ENCODE measurements around the gene PKNOX2. TPM values are rescaled to one million over a fixed set of nuclear protein-coding genes. Genes with fewer than 3 reads are reported as not detected.

PKNOX2 gene
- total and polyA plus RNA-seq, 10 of the 15 experiments (the other 5 are each of a cell fraction or from before 2014, with no cell fraction given) = not detected

DNA sequence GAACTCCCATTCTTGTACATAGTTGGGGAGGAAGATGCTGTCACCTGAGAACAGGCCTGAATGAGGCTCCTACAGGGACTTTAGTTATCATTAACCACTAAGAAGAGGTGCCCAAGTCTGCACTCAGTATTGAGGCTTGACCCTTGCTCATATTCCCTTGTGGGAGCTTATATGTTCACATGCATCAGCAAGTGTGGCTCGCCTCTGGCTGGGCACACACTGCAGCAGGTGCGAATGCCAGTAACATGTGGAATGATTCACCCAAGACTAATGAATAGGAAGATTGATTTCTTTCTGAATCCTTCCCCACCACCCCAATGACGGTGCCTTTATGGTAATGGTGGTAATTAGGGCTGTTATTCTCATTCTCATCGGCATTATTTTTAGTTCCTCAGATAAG, 204.2 kb downstream of the PKNOX2 start (continued):
- TF ChIP-seq, protein P1, sequence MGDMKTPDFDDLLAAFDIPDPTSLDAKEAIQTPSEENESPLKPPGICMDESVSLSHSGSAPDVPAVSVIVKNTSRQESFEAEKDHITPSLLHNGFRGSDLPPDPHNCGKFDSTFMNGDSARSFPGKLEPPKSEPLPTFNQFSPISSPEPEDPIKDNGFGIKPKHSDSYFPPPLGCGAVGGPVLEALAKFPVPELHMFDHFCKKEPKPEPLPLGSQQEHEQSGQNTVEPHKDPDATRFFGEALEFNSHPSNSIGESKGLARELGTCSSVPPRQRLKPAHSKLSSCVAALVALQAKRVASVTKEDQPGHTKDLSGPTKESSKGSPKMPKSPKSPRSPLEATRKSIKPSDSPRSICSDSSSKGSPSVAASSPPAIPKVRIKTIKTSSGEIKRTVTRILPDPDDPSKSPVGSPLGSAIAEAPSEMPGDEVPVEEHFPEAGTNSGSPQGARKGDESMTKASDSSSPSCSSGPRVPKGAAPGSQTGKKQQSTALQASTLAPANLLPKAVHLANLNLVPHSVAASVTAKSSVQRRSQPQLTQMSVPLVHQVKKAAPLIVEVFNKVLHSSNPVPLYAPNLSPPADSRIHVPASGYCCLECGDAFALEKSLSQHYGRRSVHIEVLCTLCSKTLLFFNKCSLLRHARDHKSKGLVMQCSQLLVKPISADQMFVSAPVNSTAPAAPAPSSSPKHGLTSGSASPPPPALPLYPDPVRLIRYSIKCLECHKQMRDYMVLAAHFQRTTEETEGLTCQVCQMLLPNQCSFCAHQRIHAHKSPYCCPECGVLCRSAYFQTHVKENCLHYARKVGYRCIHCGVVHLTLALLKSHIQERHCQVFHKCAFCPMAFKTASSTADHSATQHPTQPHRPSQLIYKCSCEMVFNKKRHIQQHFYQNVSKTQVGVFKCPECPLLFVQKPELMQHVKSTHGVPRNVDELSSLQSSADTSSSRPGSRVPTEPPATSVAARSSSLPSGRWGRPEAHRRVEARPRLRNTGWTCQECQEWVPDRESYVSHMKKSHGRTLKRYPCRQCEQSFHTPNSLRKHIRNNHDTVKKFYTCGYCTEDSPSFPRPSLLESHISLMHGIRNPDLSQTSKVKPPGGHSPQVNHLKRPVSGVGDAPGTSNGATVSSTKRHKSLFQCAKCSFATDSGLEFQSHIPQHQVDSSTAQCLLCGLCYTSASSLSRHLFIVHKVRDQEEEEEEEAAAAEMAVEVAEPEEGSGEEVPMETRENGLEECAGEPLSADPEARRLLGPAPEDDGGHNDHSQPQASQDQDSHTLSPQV (IDR thresholded peaks at IDR 0.05) = no peak
- no peak for TF ChIP-seq FOXM1 (IDR thresholded peaks at IDR 0.05; ENCODE audit: low read depth, low read length)
- no peak for TF ChIP-seq TAF1 (IDR thresholded peaks at IDR 0.05; ENCODE audit: borderline replicate concordance, low read depth, low read length)
- no peak for TF ChIP-seq KLF5 (IDR thresholded peaks at IDR 0.05; ENCODE audit: partially characterized antibody)
- no peak for TF ChIP-seq ZNF24 (IDR thresholded peaks at IDR 0.05)

DNA sequence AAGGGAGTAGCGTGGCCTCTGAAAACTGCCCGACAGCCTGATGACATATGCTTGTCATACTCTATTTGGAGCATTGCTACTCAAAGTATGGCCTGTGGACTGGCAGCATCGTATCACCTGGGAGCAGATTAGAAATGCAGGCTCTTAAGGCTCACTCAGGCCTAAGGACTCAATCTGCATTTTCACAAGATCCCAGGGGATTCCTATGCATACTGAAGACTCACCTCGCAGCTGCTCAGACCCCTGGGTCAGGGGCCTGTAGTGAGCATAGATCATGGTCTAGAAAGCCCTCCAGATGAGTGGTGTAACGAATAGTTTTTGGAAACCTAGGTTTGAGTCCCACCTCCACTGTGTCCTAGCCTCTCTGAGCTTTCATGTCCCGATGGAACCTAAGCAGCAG, 205.3 kb downstream of the PKNOX2 start:
- H3K36me3 ChIP-seq (ENCODE audit: control insufficient read depth in 2 of 2, insufficient read depth in 2 of 2, low read length in 1 of 2) = no peaks in the 10 kb centered on the region
- ChIA-PET SMC1A (ENCODE audit: uncharacterized antibody, unreplicated experiment) (interaction anchor here (5.4 kb wide), 1 partner anchor 28 kb away, joined by 33 read pairs; no protein-coding TSS in a partner anchor), CTCF (interaction anchor here (7.3 kb wide), 1 partner anchor 15 kb away, joined by 44 read pairs; no protein-coding TSS in a partner anchor), POLR2A (interaction anchor here (2.8 kb wide), 1 partner anchor 13 kb away, joined by 8 read pairs; no protein-coding TSS in a partner anchor), RAD21 (ENCODE audit: unreplicated experiment) (interaction anchor here (7.8 kb wide), 1 partner anchor 10 kb away, joined by 343 read pairs; no protein-coding TSS in a partner anchor)
- ATAC-seq (no peak), DNase-seq (ENCODE audit: low read depth, low spot score) (no peak), FAIRE-seq (no peak)
- no peak overlapping the region for H2AFZ ChIP-seq (ENCODE audit: control insufficient read depth, low read depth, low read length)
- no peaks in the 10 kb centered on the region for H3K4me1 ChIP-seq (ENCODE audit: control insufficient read depth, insufficient read depth, low read length)
- intact Hi-C loops (cut with micrococcal nuclease; ENCODE audit: unreplicated experiment) = no loop called here
- 0% methylated on average over 6 of the region's 6 CpGs for WGBS (ENCODE audit: insufficient coverage, insufficient replicate concordance, low lambda C conversion rate, missing lambda C conversion rate)
- H3K4me2 ChIP-seq (ENCODE audit: control insufficient read depth, insufficient read depth) = no peak overlapping the region
- BruUV-seq (replicated peaks) = no TSS peak
- no peaks in the 10 kb centered on the region for H3K79me2 ChIP-seq (ENCODE audit: control insufficient read depth, insufficient read depth, low read length)
- no peak overlapping the region for H3K4me3 ChIP-seq
- TF ChIP-seq NR2F1 (conservative IDR thresholded peaks at IDR 0.05) = no peak
- TF ChIP-seq ZNF384 (IDR thresholded peaks at IDR 0.05; ENCODE audit: borderline replicate concordance, low read depth, low read length) = no peak
- no peak overlapping the region for H3K9ac ChIP-seq (ENCODE audit: control insufficient read depth, insufficient read depth, low read length)
- H3K27ac ChIP-seq (ENCODE audit: control insufficient read depth, insufficient read depth) = no peak overlapping the region
- H4K20me1 ChIP-seq (ENCODE audit: control insufficient read depth, insufficient read depth) = no peaks in the 10 kb centered on the region
- no peaks in the 10 kb centered on the region for H3K9me3 ChIP-seq (replicated peaks; ENCODE audit: control insufficient read depth, insufficient read depth, low read length)
- H3K27me3 ChIP-seq (replicated peaks in 1 of 2; ENCODE audit: control insufficient read depth in 2 of 2, insufficient read depth in 2 of 2, low read length in 1 of 2) = peaks cover 1 to 4% of the 10 kb centered on the region in 2 experiments; a peak in 2 of 4 replicates
- in situ Hi-C loops (cut with MboI) = no loop called here

Measured in GM12878 (cell line).